Measurements from ENCODE around the gene PTX4. TPM values are rescaled to one million over a fixed set of nuclear protein-coding genes. Genes with fewer than 3 reads are reported as not detected.

Gene PTX4
- total and polyA plus RNA-seq, 2 experiments from 2014 or later, result not detected

- H3K9me3 Mint-ChIP-seq, result no peaks in the 10 kb centered on the region
- no peaks in the 10 kb centered on the region for H3K9me2 ChIP-seq (ENCODE audit: insufficient read depth)
- H3F3A ChIP-seq (replicated peaks; ENCODE audit: low read depth), result no peaks in the 10 kb centered on the region
- H3K4me2 ChIP-seq, result no peak overlapping the region
- H3K4me1 ChIP-seq (ENCODE audit: insufficient read depth), result no peaks in the 10 kb centered on the region
- no peak overlapping the region for H3K27ac ChIP-seq (ENCODE audit: low read depth)
- H3K4me3 Mint-ChIP-seq, result no peak overlapping the region
- H4K20me1 ChIP-seq (replicated peaks; ENCODE audit: insufficient read depth), result no peaks in the 10 kb centered on the region
- H3K27me3 Mint-ChIP-seq (ENCODE audit: insufficient read depth, low read depth, poor library complexity), result peaks cover 6% of the 10 kb centered on the region
- DNase-seq (ENCODE audit: low spot score) (no peak), ATAC-seq (no peak)
- H3K27ac Mint-ChIP-seq, result no peak overlapping the region
- no peaks in the 10 kb centered on the region for H3K4me1 Mint-ChIP-seq
- H3K27me3 ChIP-seq (ENCODE audit: insufficient read depth), result no peaks in the 10 kb centered on the region
- no peaks in the 10 kb centered on the region for H3K79me2 ChIP-seq (replicated peaks; ENCODE audit: insufficient read depth)
- no peak for TF ChIP-seq ZNF114 (CRISPR knock-in tag; IDR thresholded peaks at IDR 0.05)
- no peak for TF ChIP-seq JUNB (IDR thresholded peaks at IDR 0.05; ENCODE audit: unreplicated experiment)
- TF ChIP-seq POLR2AphosphoS5 (IDR thresholded peaks at IDR 0.05; ENCODE audit: low read depth), result no peak
- no peak for TF ChIP-seq REST (IDR thresholded peaks at IDR 0.05; ENCODE audit: unreplicated experiment)
- no peak for TF ChIP-seq EZH2 (IDR thresholded peaks at IDR 0.05; ENCODE audit: low read depth, unreplicated experiment)
- TF ChIP-seq NANOG (IDR thresholded peaks at IDR 0.05; ENCODE audit: borderline replicate concordance), result no peak
- no peak for TF ChIP-seq ETS1 (IDR thresholded peaks at IDR 0.05)
- peaks cover 46% of the 10 kb centered on the region for H3K36me3 Mint-ChIP-seq (ENCODE audit: low read depth)
- peaks cover 12% of the 10 kb centered on the region for H3K36me3 ChIP-seq (ENCODE audit: insufficient read depth)
- no peak overlapping the region for H3K4me3 ChIP-seq
- H2AFZ ChIP-seq, result no peak overlapping the region
These were observed 10.3 kb upstream of the PTX4 start for GRCh38 chr16:1498899-1499676.

- peaks cover 36% of the 10 kb centered on the region for H3K36me3 Mint-ChIP-seq (ENCODE audit: low read depth)
- H4K20me1 ChIP-seq (replicated peaks; ENCODE audit: insufficient read depth), result no peaks in the 10 kb centered on the region
- 0 out of 2 replicates have a peak, but pooled peaks cover 6% of the 10 kb centered on the region for H3F3A ChIP-seq (replicated peaks; ENCODE audit: low read depth)
- peaks cover 11% of the 10 kb centered on the region for H3K27me3 Mint-ChIP-seq (ENCODE audit: insufficient read depth, low read depth, poor library complexity)
- no peak overlapping the region for H3K27ac Mint-ChIP-seq
- DNase-seq (ENCODE audit: low spot score) (no peak), ATAC-seq (no peak)
- H3K4me2 ChIP-seq, result no peak overlapping the region
- H3K9me2 ChIP-seq (ENCODE audit: insufficient read depth), result no peaks in the 10 kb centered on the region
- H3K4me3 Mint-ChIP-seq, result no peak overlapping the region
- 0 out of 2 replicates have a peak, but pooled peaks cover 4% of the 10 kb centered on the region for H3K4me1 ChIP-seq (ENCODE audit: insufficient read depth)
- H3K27me3 ChIP-seq (ENCODE audit: insufficient read depth), result no peaks in the 10 kb centered on the region
- H3K4me1 Mint-ChIP-seq, result peaks cover 6% of the 10 kb centered on the region; the same call in 2 of the 3 replicates
- H3K9me3 Mint-ChIP-seq, result no peaks in the 10 kb centered on the region
- no peak overlapping the region for H3K4me3 ChIP-seq
- H3K79me2 ChIP-seq (replicated peaks; ENCODE audit: insufficient read depth), result peaks cover 3% of the 10 kb centered on the region; the same call in 1 of the 2 replicates
- H2AFZ ChIP-seq, result no peak overlapping the region
- peaks cover 6% of the 10 kb centered on the region for H3K36me3 ChIP-seq (ENCODE audit: insufficient read depth)
- H3K27ac ChIP-seq (ENCODE audit: low read depth), result no peak overlapping the region
- TF ChIP-seq NANOG (IDR thresholded peaks at IDR 0.05; ENCODE audit: borderline replicate concordance), result no peak
- no peak for TF ChIP-seq EZH2 (IDR thresholded peaks at IDR 0.05; ENCODE audit: low read depth, unreplicated experiment)
- no peak for TF ChIP-seq JUNB (IDR thresholded peaks at IDR 0.05; ENCODE audit: unreplicated experiment)
- no peak for TF ChIP-seq ZNF462 (CRISPR knock-in tag; IDR thresholded peaks at IDR 0.05)
- no peak for TF ChIP-seq EZH2phosphoT487 (IDR thresholded peaks at IDR 0.05; ENCODE audit: unreplicated experiment)
- TF ChIP-seq ZNF114 (CRISPR knock-in tag; IDR thresholded peaks at IDR 0.05), result no peak
These were observed 8.4 kb upstream of the PTX4 start for GRCh38 chr16:1497014-1497598.
